ENCODE results near the gene BTC. TPM values are rescaled to one million over a fixed set of nuclear protein-coding genes. Genes with fewer than 3 reads are reported as not detected.
A peak's percentile ranks its signal among the peaks of the same experiment; 100 is the strongest.

BTC gene
- total RNA-seq, 3 donors from 2014 or later (not counting 1 experiment from before 2014, with no cell fraction given), result not detected

DNA sequence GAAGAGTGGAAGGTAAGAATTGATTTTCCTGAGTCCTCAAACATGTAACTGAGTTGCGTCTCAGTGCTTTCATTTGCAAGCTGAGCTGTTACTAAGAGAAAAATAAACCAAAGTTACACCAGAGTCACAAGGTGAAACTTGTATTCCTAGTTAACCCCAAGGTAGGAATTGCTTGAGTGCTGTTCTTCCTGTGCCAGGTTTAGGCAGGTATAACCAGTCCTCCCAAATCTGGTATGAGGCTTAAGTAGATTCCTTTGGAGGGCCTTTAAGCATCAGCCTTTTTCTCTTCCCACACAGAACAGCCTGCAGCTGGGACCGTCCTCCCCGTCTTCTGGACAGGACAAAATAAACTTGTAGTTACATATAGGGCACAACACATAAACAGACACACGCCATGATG lies 2.3 kb upstream of the BTC start:
- intact Hi-C loops (cut with micrococcal nuclease), result no loop called here
- 90% methylated on average over 3 of the region's 4 CpGs for WGBS (ENCODE audit: insufficient coverage)
- no peak overlapping the region for H3K27ac Mint-ChIP-seq
- ATAC-seq (no peak), DNase-seq (no peak)
- H3K9me3 Mint-ChIP-seq, result peaks cover 2% of the 10 kb centered on the region in 2 donors
- Histone ChIP-seq H3K9me3 (ENCODE audit: control insufficient read depth, insufficient read depth, low read length) (no peaks in the 10 kb centered on the region), H3K4me1 (ENCODE audit: control insufficient read depth, insufficient read depth, low read length) (peaks cover 11% of the 10 kb centered on the region), H3K27ac (ENCODE audit: low read length) (no peak overlapping the region), H3K4me3 (ENCODE audit: low read length) (no peak overlapping the region), H3K36me3 (ENCODE audit: control insufficient read depth, insufficient read depth, low read length) (no peaks in the 10 kb centered on the region), H3K27me3 (ENCODE audit: control insufficient read depth, insufficient read depth, low read length) (peaks cover 14% of the 10 kb centered on the region)
- no peak overlapping the region for H3K4me3 Mint-ChIP-seq
- no peaks in the 10 kb centered on the region for H3K4me1 Mint-ChIP-seq
- peaks cover 26 to 35% of the 10 kb centered on the region in 2 donors for H3K27me3 Mint-ChIP-seq (ENCODE audit: low read depth in 2 of 2)
- no peaks in the 10 kb centered on the region for H3K36me3 Mint-ChIP-seq
- TF ChIP-seq, protein P1, sequence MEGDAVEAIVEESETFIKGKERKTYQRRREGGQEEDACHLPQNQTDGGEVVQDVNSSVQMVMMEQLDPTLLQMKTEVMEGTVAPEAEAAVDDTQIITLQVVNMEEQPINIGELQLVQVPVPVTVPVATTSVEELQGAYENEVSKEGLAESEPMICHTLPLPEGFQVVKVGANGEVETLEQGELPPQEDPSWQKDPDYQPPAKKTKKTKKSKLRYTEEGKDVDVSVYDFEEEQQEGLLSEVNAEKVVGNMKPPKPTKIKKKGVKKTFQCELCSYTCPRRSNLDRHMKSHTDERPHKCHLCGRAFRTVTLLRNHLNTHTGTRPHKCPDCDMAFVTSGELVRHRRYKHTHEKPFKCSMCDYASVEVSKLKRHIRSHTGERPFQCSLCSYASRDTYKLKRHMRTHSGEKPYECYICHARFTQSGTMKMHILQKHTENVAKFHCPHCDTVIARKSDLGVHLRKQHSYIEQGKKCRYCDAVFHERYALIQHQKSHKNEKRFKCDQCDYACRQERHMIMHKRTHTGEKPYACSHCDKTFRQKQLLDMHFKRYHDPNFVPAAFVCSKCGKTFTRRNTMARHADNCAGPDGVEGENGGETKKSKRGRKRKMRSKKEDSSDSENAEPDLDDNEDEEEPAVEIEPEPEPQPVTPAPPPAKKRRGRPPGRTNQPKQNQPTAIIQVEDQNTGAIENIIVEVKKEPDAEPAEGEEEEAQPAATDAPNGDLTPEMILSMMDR (IDR thresholded peaks at IDR 0.05), result no peak

DNA sequence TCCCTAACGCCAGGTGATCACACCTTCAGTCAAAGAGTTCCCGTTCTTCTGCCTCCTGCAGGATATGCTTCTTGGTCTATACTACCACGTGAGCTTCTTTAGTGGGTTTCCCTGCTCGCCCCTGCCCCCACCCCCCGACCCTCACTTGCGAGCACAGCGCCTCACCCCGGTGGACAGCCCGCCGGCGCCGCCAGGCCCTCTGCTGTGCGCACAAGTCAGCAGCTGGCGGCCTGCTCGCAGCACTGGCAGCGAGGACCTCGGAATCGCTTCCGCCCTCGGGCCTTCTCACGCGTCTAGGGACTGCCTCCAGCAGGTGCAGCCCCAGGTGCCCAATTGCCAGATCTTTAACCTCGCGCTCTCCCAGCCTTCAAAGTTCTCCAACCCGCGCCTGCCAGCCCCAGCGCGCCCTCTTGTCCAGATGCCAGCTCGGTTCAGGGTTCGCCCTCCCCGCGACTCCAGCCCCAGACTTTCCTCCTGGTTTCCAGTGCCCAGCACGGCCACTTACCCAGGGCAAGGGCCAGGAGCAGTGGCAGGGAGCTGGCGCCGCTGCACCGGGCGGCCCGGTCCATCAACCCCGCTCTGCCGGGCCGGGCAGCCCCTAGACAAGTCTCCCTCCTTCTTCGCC lies 454 bp downstream of the BTC start:
- Mint-ChIP-seq H3K9me3 (peaks cover 2% of the 10 kb centered on the region in 2 donors), H3K4me3 (no peak overlapping the region), H3K27me3 (ENCODE audit: low read depth in 2 of 2) (peaks cover 26 to 35% of the 10 kb centered on the region in 2 donors), H3K4me1 (no peaks in the 10 kb centered on the region), H3K36me3 (no peaks in the 10 kb centered on the region), H3K27ac (no peak overlapping the region)
- 3% methylated on average over 42 of the region's 42 CpGs for WGBS (ENCODE audit: insufficient coverage)
- H3K9me3 ChIP-seq (ENCODE audit: control insufficient read depth, insufficient read depth, low read length), result no peaks in the 10 kb centered on the region
- intact Hi-C loops (cut with micrococcal nuclease), result no loop called here
- peaks cover 11% of the 10 kb centered on the region for H3K4me1 ChIP-seq (ENCODE audit: control insufficient read depth, insufficient read depth, low read length)
- DNase-seq (no peak), ATAC-seq (peak in 1 of 3 donors; percentile 30)
- no peaks in the 10 kb centered on the region for H3K36me3 ChIP-seq (ENCODE audit: control insufficient read depth, insufficient read depth, low read length)
- no peak overlapping the region for H3K27ac ChIP-seq (ENCODE audit: low read length)
- H3K4me3 ChIP-seq (ENCODE audit: low read length), result no peak overlapping the region
- peaks cover 14% of the 10 kb centered on the region for H3K27me3 ChIP-seq (ENCODE audit: control insufficient read depth, insufficient read depth, low read length)
- TF ChIP-seq, protein P1 (IDR thresholded peaks at IDR 0.05), result no peak

DNA sequence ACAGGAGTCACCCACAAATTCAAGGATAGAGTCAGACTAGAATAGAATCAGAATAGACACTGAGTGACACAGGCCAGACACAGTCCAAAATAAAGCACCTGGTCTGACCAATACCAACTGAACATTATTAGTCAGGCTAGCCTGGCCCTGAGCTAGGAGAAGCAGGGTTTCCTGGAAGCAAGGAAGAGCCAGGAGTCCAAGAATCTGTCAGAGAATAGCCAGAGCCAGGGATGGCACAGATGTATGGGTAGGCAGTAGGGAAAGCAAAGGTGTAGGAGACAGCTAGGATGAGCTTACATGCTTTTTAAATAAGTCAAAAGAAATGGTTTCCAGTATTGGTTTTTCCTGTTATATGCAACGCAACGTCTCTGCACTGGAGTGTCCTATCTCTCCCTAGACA lies 3.7 kb downstream of the BTC start:
- H3K4me1 ChIP-seq (ENCODE audit: control insufficient read depth, insufficient read depth, low read length), result peaks cover 11% of the 10 kb centered on the region
- H3K4me1 Mint-ChIP-seq, result no peaks in the 10 kb centered on the region
- DNase-seq, result no peak
- no peak for ATAC-seq
- TF ChIP-seq, protein P1 (IDR thresholded peaks at IDR 0.05), result no peak
- H3K36me3 Mint-ChIP-seq, result no peaks in the 10 kb centered on the region
- no peak overlapping the region for H3K4me3 Mint-ChIP-seq
- H3K36me3 ChIP-seq (ENCODE audit: control insufficient read depth, insufficient read depth, low read length), result no peaks in the 10 kb centered on the region
- H3K9me3 ChIP-seq (ENCODE audit: control insufficient read depth, insufficient read depth, low read length), result no peaks in the 10 kb centered on the region
- peaks cover 19 to 33% of the 10 kb centered on the region in 2 donors for H3K27me3 Mint-ChIP-seq (ENCODE audit: low read depth in 2 of 2)
- H3K27ac ChIP-seq (ENCODE audit: low read length), result no peak overlapping the region
- no peak overlapping the region for H3K27ac Mint-ChIP-seq
- WGBS (ENCODE audit: insufficient coverage), result 94% methylated on average over 2 of the region's 2 CpGs
- no peak overlapping the region for H3K4me3 ChIP-seq (ENCODE audit: low read length)
- intact Hi-C loops (cut with micrococcal nuclease), result no loop called here
- H3K27me3 ChIP-seq (ENCODE audit: control insufficient read depth, insufficient read depth, low read length), result peaks cover 10% of the 10 kb centered on the region
- peaks cover 0 to 2% of the 10 kb centered on the region in 2 donors for H3K9me3 Mint-ChIP-seq

DNA sequence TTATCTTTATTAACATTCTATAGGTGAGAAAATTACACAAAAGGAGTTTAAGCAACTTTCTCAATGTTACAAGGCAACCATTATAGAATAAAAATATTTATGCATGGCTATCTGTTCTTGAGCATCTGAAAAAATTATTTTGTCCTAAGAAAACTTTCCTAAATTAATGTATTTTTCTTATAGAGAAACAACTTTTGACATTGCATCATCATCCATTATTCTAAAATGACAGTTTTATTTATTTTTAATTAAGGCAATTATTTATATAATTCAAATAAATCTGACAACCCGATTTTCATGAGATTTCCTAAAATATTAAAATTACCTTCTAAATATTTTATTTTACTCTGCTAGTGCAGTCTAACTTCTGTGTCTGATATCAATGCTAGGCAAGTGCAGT lies 4.8 kb downstream of the BTC start:
- H3K27me3 ChIP-seq (ENCODE audit: control insufficient read depth, insufficient read depth, low read length), result peaks cover 7% of the 10 kb centered on the region
- H3K36me3 Mint-ChIP-seq, result no peaks in the 10 kb centered on the region
- no peaks in the 10 kb centered on the region for H3K36me3 ChIP-seq (ENCODE audit: control insufficient read depth, insufficient read depth, low read length)
- TF ChIP-seq, protein P1 (IDR thresholded peaks at IDR 0.05), result no peak
- peaks cover 12 to 23% of the 10 kb centered on the region in 2 donors for H3K27me3 Mint-ChIP-seq (ENCODE audit: low read depth in 2 of 2)
- DNase-seq, result no peak
- WGBS (ENCODE audit: insufficient coverage), result no CpG with 5 or more reads among the region's 1 CpG
- no peak overlapping the region for H3K27ac ChIP-seq (ENCODE audit: low read length)
- no peak overlapping the region for H3K4me3 Mint-ChIP-seq
- H3K4me1 Mint-ChIP-seq, result no peaks in the 10 kb centered on the region
- H3K9me3 Mint-ChIP-seq, result peaks cover 0 to 2% of the 10 kb centered on the region in 2 donors
- ATAC-seq, result no peak
- no peak overlapping the region for H3K4me3 ChIP-seq (ENCODE audit: low read length)
- no peak overlapping the region for H3K27ac Mint-ChIP-seq
- no peaks in the 10 kb centered on the region for H3K9me3 ChIP-seq (ENCODE audit: control insufficient read depth, insufficient read depth, low read length)
- intact Hi-C loops (cut with micrococcal nuclease), result no loop called here
- peaks cover 10% of the 10 kb centered on the region for H3K4me1 ChIP-seq (ENCODE audit: control insufficient read depth, insufficient read depth, low read length)
